Measurements from ENCODE around the gene QKI.

GRCh38 chr6:163496205-163496604 lies 81.7 kb downstream of the QKI start:
- TF ChIP-seq POLR2AphosphoS5 (IDR thresholded peaks at IDR 0.05): no peak
- TF ChIP-seq CTCF (IDR thresholded peaks at IDR 0.05): no peak
